NCI-H446 (cell line): ENCODE data around the gene KCNIP4.

Experiments used
- DNase-seq, 2 experiments: peaks; one replicate each; lab custom pipeline; 2025; lab: John Stamatoyannopoulos, UW

KCNIP4 gene

GRCh38 chr4:21763855-21764254 lies 184.7 kb downstream of the KCNIP4 start:
- DNase-seq: no peak

DNA sequence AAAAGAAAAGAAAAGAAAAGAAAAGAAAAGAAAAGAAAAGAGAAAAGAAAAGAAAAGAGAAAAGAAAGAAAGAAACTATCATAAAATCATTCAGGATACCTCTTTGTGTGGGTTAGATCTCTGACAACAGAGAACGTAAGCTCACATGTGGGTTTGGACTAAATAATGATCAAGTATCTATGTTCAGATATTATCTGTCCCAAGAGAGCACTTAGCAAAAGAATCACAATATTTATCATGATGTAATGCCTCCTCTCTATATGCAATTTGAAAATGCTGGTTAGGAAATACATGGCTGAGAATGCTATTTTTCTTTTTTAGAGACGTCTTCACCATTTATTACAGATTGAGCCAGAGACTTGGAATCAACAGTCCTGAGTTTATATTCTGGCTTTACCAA lies 191.3 kb downstream of the KCNIP4 start:
- DNase-seq: no peak

DNA sequence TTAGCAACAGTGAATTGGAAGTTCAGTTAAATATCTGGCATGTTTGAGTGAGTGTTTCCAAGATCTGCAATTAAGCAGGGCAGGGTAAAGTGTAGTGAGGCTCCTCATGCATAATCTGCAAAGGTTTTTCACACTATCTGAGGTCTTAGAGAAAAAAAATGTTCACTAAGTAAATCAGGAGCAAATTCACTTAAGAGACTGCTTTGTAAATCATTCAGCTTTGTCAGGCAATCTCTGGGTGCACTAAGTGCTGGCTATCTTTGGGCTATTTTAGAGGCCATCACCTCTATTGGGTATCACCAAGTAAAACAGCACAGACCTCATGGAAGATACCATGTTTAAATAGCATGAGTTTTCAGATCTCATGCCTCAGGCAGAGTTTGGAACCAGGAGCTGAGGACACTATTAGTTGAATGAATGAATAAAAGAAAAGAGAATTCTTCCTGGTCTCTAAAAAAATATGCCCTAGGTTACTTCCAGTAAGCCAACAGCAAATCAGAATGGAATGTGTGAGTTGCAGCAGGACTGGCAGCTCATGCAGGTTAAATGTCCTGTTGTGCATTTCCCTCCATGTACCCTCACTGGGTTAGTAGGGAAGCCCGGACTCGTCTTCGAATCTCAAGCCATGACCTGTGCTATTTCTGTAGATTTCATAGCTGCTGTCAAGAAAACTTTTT lies 195.3 kb downstream of the KCNIP4 start:
- no peak for DNase-seq

- DNase-seq: no peak
Measured at GRCh38 chr4:21752616-21753015, 196.0 kb downstream of the KCNIP4 start.

DNA sequence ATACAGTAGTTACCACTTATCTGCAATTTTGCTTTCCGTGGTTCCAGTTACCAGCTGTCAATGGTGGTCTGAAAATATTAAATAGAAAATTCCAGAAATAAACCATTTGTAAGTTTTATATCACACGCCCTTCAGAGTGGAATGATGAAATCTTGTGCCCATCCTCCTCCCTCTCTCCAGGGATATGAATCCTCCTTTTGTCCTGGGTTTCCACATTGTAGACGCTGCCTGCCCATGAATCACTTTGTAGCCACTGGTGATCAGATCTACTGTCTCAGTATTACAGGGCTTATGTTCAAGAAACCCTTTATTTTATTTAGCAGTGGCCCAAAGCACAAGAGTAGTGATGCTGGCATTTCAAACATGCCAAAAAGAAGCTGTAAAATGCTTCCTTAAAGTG lies 198.6 kb downstream of the KCNIP4 start:
- DNase-seq: no peak

DNA sequence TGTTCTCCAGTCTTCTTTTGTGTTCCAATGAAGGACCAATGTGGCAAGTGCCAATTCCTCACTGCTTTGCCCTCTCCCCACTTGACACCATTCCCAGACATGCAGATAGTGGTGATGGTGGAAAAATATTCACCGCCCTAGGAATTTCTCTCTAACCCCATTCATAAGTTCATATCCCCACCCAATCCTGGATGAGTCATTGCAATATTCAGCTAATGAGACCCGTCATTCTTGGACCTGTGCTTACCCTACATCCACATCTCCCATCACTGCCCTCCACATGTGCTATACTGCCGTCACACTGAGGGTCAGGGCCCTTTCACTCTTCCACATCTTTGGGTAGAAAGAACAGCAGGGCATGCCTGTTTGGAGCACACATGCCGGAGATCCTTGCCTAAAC lies 199.2 kb downstream of the KCNIP4 start:
- no peak for DNase-seq

DNA sequence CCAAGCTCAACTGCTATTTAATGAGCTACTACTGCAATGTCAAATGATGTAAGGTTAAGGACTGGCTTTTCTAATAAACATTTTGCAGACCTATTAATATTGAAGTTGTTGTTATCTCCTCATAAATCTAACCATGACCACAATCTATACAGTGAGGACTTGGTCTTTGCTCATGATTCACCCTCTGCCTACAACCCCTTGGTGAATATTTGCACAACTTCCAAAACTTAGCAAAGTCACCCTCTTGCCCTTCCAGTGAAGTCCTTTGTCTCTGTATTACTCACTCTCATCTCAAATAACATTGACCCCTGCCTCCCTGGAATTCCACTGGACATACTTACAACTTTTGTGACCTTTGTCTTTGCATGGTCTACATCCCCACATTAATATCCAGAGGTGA lies 204.5 kb downstream of the KCNIP4 start:
- DNase-seq: no peak

DNA sequence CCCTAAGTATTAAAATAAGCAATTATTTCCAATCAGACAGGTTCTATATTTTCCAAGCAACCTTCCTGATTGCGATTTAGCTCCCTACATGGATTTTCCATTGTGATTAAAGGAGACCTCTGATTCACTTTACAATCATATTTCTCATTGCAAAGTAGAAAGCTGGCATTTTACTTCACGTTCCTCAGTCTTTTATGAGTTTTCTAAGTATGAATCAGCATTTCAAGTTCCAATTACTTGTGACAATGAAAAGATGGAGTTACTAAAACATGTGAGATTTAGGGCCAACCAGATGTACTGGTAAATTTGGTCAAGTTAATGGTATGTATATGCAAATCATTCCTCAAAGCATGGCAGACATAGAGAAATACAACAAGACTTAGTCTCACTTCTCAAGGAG lies 206.2 kb downstream of the KCNIP4 start:
- DNase-seq: no peak

DNA sequence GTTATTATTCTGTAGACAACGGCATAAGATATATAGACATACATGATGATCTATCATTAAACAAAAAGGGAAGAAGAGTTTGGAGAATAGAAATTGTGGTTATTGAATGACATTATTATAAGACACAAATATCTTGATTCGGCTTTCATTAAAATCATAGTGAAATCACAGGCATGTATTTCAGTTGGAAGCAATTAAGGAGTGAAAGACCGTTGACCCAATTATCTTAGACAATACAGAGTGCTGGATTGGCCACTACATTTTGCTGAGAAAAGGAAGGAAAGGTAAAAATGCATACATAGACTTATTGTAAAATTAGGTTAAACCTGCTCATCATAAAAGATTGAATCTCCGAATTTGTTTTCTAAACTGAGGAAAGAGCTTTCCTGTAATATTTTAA lies 209.8 kb downstream of the KCNIP4 start:
- no peak for DNase-seq

- no peak for DNase-seq
Measured at GRCh38 chr4:21735866-21736265, 212.7 kb downstream of the KCNIP4 start.

GRCh38 chr4:21733894-21734630 lies 214.5 kb downstream of the KCNIP4 start:
- DNase-seq: no peak

- DNase-seq: no peak
Measured at GRCh38 chr4:21728304-21728703, 220.3 kb downstream of the KCNIP4 start.

DNA sequence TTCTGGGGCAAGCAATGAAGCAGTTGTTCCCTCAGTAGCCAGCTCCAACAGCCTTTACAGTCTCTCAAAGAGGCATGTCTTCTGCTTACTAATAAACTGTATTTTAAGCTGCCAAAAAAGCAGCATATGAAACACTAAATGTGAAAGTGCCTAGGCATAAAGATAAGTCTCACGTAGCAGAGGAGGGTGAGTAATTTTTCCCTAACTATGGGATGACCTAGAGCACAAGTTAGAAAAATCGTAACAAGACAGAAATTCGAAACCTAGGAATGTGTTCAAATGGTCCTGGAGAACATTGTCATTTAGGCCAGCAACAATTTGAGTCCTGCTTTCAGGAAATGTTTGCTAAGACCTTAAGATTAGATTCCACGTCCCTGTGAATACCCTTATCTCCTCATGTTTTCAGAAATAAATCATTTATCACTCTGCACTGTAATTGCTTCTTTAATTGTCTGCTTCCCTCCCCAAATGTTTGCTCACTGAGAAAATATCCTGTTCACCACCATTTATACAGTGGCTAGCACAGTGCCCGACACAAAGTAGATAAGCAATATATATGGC lies 222.2 kb downstream of the KCNIP4 start:
- no peak for DNase-seq

GRCh38 chr4:21722157-21722839 lies 226.3 kb downstream of the KCNIP4 start:
- no peak for DNase-seq

- no peak for DNase-seq
Measured at GRCh38 chr4:21716531-21716930, 232.0 kb downstream of the KCNIP4 start.

- no peak for DNase-seq
Measured at GRCh38 chr4:21710179-21710835, 238.3 kb downstream of the KCNIP4 start.

- no peak for DNase-seq
Measured at GRCh38 chr4:21709761-21710160, 238.8 kb downstream of the KCNIP4 start.

- DNase-seq: no peak
Measured at GRCh38 chr4:21709031-21709430, 239.5 kb downstream of the KCNIP4 start.

- no peak for DNase-seq
Measured at GRCh38 chr4:21699446-21699845, 249.1 kb downstream of the KCNIP4 start.

GRCh38 chr4:21697583-21697982 lies 251.0 kb downstream of the KCNIP4 start:
- no peak for DNase-seq

DNA sequence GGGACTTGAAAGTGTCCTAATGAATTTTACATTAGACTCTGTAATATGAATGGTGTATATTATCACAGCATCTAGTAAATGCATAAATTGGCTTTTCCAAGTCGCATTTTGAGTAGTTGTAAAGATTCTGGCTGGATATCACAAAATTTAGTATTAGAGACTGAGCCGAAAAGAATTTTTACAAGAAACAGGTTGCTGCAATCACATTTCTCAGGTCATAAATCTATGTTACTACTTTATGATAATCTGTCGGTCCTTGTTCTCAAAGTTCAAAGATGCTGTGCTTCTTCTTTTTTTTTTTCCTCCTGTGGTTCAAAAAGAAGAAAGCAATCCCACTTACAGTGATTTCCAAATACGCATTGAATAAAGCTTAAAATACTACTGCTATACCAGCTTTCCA lies 253.4 kb downstream of the KCNIP4 start:
- DNase-seq: no peak

DNA sequence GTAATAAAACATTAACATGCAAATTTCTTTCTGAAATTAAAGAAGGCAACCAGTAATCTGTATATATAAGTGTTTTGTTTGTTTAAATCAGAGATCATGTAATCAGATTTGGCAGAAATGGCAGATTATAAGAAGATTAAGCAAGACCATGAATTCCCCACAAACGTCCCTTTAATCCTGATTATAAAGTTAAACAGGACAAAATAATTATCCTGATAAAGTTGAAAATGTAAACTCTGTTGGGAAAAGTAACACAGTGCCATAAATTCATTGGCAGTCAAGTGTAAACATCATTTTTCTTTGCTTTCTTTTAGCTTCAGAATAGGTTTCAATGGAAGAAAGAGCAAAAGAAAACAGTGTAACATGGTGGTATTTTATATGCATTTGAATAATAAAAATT lies 256.3 kb downstream of the KCNIP4 start:
- DNase-seq: no peak
